Pulmonary artery endothelial cell (primary cell): ENCODE results near the gene TOMM22. TPM values are rescaled to one million over a fixed set of nuclear protein-coding genes. Genes with fewer than 3 reads are reported as not detected.

Experiments used
- DNase-seq: peaks from one replicate; pipeline ENCODE4 v3.0.0-alpha.2; 2011; ENCODE audit warnings: low read depth, low spot score
- total RNA-seq: library from RNA; depleted of rRNA; stranded (reverse); fragments of >200 nt; gene quantifications from 2 replicates; pipeline ENCODE4 v1.2.3, GENCODE V29; 2014

Gene TOMM22
- total RNA-seq, 1 donor from 2014 or later: 102 TPM

DNA sequence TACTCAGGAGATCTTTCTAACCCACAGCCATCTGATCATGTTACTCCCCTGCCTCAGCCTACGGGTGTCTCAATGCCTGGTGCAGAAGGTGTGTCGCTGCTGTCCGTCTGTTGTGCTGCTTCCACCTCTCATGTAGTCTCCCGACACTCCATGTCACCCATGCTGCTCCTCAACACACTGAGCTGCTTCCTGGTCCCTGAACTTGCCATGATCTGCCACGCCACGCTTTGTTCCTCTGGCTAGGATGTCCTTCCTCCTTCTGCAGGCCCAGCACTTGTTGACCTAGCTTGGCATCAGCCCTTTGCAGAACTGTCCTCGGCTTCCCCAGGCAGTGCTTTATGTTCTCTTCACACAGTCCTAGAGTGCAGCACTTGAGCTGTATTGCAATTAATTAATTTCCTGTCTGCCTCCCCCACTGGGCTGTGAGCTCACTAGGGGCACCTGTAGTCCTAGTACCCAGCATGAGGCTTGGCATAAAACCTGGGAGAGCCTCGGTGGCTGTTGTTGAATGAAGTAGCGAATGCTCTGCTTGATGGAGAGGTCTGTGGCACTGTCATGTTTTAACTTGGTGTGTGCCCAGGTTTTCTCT lies 33.5 kb downstream of the TOMM22 start:
- DNase-seq: no peak

DNA sequence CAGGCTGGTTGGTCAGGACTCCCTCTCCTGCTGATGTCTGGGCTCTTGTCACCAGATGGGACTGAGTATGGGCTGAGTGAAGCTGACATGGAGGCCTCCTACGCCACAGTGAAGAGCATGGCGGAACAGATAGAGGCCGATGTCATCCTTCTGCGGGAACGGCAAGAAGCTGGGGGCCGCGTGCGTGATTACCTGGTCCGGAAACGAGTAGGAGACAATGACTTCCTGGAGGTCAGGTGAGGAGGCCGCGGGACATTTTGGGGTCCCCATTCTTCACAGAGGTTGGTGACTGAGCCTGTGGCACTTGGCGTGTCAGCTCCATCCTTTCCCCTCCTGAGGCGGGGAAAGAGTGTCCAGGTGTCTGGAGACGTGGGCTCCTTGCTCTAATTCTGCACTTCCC lies 34.1 kb downstream of the TOMM22 start:
- DNase-seq: no peak

DNA sequence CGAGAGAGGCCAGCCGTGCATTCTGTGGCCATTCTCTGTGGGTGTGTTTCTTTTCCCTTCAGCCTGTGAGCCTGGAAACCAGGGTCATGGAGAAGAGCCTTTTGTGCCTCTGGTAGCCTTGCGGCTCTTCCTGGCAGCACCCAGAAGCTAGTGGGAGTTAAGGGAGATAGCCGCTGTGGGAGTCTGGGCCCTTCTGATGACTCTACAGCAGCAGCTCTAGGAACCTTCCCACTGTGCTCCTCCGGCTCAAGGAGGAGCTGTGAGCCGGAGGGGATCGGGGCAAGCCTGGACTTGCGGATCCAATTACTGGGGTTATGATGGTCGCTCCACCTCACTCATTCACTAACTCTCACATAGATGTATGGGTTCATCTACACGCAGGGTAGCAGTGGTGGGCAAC lies 34.5 kb downstream of the TOMM22 start:
- DNase-seq: no peak

DNA sequence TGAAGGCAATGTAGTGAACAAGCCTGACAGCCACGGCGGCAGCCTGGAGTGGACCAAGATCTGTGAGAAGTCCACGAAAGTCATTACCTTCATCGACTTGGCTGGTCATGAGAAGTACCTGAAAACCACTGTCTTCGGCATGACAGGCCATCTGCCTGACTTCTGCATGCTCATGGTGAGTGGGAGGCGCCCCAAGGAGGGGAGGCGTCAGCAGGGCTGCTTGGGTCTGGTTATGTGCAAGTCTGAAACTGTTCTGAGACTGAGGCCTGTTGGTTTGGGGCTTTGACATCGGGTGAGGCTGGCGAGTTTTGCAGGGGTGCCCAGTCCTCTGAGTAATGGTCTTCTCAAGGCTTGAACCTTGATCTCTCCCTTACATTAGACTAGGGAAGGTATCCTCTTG lies 35.1 kb downstream of the TOMM22 start:
- DNase-seq: no peak

DNA sequence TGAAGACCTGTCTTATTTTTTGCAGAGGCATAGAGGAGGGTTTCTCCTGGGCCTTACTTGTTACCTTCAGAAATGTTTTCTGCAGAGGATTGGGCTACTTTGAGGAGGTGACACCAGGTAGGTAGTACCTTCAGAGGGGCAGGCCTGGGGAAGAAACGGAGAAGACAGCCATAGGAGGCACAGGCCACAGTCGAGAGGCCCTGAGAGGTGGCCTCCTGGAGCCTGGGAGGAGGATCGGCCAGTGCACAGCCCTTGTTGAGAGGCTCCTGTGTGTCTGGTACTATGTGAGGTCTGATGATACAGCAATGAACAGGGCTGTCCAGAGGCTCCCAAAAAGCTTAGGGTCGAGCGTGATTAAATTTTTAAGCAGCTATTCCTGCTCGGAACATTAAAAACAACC lies 35.5 kb downstream of the TOMM22 start:
- no peak for DNase-seq

DNA sequence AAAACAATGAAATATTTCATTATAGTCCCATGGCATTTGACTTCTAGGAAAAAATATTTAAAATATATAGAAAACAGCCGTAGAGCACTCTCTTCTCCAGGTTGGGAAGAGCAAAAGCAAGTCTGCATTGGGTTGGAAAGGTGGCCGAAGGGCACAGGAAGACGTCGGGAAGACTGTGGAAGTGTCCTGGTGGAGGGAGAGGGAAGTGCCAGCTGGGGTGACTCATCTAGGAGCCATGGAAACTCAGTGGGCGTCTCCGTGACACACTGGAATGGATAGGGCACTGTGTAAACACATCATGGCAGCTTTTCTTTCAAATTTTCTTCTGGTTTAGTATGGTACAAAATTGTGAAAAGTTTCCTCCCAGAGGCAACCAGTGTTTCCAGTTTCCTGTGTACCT lies 36.7 kb downstream of the TOMM22 start:
- peak; percentile 51 for DNase-seq

DNA sequence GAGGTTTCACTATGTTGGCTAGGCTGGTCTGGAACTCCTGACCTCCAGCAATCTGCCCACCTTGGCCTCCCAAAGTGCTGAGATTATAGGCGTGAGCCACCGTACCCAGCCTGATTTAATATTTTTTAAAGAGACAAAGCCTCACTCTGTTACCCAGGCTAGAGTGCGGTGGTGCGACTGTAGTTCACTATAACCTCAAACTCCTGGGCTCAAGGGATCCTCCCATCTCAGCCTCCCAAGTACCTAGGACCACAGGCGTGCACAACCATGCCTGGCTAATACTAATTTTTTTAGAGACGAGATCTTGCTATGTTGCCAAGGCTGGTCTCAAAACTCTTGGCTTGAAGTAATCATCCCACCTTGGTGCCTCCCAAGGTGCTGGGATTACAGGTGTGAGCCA lies 37.4 kb downstream of the TOMM22 start:
- no peak for DNase-seq

DNA sequence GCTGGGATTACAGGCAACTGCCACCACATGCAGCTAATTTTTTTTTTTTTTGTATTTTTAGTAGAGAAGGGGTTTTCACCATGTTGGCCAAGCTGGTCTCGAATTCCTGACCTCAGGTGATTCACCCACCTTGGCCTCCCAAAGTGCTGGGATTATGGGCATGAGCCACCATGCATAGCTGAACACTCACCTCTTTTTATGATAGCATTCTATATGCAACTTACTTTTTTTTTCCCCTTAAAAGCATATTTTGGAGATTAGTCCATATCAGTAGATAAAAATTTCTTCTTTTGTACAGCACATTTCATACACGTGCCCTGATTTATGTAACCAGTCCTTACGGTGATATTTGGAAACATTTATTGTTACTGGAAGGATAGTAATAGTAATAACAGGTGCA lies 38.6 kb downstream of the TOMM22 start:
- no peak for DNase-seq

DNA sequence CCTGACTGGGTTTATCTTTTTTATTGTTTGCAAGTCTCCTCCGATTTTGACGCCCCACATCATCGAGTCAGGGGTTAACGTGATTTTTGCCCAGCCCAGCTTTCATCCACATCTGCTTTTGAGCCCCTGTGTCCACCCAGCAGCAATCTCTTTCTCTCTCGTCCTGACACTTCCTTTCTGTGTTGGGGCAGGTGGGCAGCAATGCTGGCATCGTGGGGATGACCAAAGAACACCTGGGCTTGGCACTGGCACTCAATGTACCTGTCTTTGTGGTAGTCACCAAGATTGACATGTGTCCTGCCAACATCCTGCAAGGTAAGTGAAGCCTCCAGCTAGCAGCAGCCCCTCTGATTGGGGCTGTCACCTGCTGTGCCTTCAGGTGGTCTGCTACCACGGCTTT lies 39.8 kb downstream of the TOMM22 start:
- DNase-seq: no peak

DNA sequence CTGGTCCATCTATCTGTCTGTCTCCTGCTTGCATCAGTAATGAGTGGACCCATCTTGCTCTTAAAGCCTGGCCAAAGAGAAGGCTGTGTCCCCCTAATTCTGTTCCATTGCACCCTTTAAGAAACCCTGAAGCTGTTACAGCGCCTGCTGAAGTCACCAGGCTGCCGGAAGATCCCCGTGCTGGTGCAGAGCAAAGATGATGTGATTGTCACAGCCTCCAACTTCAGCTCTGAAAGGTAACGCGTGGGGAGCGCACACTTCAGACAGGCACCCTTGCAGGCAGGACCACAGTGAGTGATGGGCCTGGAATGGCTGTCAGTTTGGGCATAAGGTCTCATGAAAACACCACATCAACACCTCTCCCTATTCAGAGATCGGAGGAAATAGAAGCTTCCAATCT lies 42.4 kb downstream of the TOMM22 start:
- DNase-seq: no peak

DNA sequence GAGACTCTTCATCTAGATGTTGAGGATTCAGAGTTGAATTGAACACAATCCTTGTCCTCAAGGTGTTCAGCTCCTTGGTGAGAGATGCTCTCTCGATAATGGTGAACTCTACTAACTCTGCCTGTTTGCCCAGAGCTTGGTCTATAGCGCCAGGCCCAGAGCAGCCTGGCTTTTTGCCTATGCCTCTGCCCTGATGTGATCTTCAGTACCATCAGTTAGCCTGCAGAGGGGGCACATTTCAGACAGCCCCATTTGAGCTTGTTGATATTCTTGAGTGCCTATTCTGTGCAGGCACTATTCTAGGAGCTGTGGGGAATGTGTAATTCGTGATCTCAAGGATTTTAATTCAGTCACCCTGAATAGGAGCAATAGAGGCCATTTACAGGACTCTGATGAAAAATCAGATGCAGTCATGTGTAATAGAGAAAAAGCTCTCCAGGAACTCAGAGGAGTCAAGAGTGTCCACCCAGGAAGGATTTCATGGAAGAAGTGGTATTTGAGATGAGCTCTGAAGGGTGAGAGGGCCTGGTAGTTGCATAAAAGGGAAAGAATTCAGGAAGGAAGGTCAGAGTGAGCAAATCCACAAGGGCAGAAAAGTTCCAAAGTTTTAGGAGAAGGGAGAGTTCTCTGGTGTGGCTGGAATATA lies 43.3 kb downstream of the TOMM22 start:
- no peak for DNase-seq

DNA sequence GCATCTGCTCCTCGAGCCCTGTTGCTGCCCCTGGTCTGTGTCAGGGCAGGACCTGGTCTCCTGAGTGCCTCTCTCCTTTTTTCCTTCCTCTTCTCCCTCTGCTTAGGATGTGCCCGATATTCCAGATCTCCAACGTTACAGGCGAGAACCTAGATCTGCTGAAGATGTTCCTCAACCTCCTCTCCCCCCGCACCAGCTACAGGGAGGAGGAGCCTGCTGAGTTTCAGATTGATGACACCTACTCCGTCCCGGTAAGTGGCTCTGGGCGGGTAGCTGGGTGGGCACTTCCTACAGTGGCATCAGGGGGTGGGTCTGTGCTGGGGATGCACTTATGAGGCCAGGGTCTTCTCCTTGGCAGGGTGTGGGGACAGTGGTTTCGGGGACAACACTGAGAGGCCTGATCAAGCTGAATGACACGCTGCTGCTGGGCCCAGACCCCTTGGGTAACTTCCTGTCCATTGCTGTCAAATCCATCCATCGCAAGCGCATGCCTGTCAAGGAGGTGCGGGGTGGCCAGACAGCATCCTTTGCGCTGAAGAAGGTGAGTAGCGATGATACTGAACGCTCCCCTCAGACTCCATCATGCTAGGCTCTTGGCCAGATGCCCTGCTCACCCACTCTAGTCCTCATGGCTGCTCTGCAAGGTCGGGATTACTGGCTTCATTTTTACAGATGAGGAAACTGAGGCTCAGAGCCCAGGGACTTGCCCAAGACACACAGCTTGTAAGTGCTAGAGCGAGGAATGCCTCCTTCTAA lies 44.3 kb downstream of the TOMM22 start:
- DNase-seq: no peak

DNA sequence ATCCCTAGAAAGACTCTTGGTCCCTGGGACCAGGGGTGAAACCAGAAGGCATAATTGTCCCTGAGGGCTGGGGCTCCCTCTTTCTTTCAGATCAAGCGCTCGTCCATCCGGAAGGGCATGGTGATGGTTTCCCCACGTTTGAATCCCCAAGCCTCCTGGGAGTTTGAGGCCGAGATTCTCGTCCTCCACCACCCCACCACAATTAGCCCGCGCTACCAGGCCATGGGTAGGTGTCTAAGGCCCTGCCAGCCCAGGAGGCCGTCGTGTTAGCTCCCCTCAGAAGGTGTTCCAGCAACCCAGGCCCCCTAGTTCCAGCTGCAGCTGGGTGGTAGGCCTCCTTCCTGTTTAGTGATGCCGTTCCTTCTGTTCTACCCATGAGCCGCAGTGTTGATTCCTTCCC lies 45.4 kb downstream of the TOMM22 start:
- no peak for DNase-seq

DNA sequence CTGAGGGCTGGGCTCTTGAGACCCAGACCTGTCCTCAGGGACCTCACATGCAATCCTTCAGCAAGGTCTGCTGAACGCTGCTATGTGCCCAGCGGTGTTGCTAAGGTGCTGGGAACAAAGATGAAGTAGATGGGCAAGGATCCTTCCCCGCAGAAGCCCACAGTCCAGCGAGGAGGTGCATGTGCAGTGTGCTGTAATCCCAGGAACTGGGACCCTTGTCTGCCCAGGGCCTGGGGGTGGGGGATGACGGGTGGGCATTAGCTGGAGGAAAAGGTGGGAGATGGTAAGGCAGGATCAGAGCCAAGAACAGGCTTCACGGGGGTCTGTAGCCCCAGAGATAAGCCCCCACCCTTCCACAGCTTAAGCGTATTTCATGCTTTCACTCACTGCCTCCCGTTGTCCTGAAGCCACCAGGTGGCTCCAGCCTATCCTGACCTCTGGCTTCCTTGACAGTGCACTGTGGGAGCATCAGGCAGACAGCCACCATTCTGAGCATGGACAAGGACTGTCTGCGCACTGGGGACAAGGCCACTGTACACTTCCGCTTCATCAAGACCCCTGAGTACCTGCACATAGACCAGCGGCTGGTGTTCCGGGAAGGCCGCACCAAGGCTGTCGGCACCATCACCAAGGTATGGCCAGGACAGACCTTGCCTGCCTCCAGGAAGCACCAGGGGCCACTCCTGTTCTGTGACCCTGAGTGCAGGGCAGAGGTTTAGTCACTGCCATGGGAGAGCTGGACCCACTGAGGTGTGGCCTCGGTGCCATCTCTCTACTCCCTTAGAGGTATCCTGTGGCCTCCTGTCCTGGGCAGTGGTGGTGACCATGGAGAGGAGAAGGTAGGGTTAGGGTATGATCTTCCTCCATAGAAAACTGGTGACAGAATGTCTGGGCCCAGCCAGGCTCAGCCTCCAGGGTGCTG lies 46.0 kb downstream of the TOMM22 start:
- DNase-seq: no peak

DNA sequence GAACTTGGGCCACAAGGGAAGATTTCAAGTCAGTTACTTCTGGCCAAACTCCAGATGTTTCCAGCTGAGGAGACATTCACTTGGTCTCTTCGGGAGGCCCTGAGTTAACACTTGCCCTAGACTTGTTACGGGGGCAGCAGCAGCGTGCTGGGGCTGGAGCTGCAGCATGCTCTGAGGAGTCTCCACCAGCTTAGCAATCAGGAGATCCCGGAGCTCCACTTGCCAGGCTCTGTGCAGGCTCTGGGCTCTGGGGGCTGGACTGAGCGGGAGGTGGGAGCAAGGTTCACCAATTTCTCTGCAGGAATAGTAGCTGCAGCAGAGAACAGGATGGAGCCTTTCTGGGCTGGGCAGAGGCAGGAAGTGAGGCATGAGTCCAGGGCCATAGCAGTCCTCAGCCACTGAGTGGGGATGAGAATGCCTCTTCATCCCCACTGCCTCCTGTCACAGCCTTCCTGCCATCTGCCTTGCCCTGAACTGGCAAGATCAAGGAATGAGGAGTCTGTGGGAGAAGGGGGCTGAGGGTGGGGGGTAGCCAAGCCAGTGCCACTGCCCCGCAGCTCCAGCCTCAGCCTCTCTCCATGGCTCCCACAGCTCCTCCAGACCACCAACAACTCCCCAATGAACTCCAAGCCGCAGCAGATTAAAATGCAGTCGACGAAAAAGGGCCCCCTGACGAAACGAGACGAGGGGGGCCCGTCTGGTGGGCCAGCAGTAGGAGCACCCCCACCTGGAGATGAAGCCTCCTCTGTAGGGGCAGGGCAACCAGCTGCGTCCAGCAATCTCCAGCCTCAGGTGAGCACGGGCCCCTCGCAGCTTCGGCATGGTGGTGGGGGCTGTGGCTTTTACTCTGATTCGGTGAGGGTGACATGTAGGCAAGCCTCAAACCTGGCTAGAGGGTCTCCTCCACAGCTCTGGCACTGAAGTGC lies 47.4 kb downstream of the TOMM22 start:
- DNase-seq: no peak

DNA sequence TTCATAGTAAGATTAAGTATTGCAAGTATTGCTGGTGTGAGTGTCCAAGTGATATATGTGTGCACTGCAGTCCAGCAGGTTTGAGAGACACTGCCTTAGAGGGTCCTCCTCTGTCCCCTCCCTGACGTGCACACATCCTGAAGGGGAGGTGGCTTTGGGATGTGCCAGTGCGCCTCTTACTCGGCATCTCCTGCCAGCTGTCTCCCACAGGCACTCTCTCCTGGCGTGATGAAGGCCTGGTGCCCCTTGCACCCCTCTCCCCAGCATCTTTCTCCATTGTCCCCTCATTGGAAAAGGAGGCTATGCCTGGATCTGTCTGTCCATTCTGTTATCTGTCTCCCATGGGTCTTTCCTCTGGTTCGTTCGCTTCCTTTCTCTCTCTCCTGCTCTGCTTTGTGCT lies 48.2 kb downstream of the TOMM22 start:
- no peak for DNase-seq

DNA sequence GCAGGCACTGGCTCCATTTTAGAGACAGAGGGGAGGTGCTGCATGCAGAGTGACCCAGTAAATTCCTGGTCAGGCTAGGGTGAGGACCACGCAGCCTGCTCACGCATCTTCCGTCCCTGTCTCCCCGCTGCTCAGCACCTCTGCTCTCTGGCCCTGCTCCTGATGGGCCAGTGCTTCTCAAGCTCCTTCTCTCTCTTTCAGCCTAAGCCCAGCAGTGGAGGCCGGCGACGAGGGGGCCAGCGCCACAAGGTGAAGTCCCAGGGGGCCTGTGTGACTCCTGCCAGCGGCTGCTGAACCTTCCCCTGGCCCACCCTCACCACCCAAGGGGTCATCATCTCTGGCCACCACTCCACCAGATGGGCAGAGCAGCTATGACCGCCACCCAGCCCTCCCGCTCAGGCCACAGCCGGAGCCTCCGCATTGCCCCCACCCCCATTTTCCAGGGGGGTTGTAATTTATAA lies 48.7 kb downstream of the TOMM22 start:
- no peak for DNase-seq

DNA sequence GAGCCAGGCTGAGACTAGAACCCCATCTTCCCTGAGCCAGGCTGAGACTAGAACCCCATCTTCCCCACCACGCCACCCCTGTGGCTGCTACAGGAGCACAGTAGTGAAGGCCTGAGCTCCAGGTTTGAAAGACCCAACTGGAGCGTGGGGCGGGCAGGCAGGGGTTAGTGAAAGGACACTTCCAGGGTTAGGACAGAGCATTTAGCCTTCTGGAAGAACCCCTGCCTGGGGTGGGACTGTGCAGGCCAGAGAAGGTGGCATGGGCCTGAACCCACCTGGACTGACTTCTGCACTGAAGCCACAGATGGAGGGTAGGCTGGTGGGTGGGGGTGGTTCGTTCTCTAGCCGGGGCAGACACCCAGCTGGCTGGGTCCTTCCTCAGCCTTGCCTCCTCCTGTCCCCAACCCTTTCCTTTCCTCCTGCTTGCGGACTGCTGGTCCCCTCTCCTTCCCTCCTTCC lies 50.0 kb downstream of the TOMM22 start:
- DNase-seq: no peak

DNA sequence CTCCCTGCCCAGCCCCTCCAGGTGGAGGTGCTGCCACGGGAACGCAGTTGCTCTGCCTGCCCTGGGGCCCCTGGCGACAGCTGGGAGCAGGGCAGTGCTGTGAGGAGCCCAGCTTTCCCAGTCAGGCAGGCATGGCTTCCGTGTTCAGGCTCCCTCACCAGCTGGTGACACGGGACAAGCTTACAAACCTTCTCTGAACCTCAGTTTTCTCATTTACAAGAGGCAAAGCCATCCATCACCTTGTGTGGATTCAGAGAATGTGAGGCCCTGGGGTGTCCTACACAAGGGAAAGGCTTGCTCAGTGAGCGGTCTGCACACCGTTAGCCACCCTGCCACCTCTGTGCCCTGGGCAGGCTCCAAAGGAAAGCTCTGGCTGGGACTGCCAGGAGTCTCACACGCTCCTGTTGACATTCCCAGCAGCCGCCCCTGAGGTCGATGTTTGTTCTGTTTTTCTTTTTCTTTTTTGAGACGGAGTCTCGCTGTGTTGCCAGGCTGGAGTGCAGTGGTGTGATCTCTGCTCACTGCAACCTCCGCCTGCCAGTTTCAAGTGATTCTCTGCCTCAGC lies 50.6 kb downstream of the TOMM22 start:
- DNase-seq: no peak

DNA sequence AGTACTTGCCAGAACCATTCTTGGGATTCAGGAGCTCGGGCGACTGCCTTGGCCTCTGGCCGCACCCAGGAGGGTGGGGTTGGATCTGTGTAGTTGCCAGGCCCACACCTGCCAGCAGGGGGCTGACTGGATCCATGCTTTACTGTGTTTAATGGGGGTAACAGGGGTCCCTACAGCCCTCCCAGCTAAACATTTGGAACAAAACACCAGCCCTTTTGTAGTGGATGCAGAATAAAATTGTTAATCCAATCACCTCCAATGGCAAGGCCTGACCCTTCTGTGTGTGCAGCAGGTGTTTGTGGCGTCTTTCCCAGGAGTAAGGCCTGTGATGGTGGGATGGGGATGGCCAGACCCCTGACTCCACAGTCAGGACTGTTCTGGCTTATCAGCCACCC lies 51.6 kb downstream of the TOMM22 start:
- no peak for DNase-seq
